ENCODE results near the gene POU6F2. TPM values are rescaled to one million over a fixed set of nuclear protein-coding genes. Genes with fewer than 3 reads are reported as not detected.

Gene POU6F2
- total RNA-seq, 1 donor from 2014 or later = 1.1 TPM

- H3K27ac Mint-ChIP-seq (ENCODE audit: unreplicated experiment) = no peak overlapping the region
- H3K9me3 Mint-ChIP-seq (ENCODE audit: unreplicated experiment) = no peaks in the 10 kb centered on the region
- no peak overlapping the region for H3K4me3 Mint-ChIP-seq (ENCODE audit: unreplicated experiment)
- TF ChIP-seq CTCF (IDR thresholded peaks at IDR 0.05; ENCODE audit: unreplicated experiment) = no peak
- H3K27me3 Mint-ChIP-seq (ENCODE audit: unreplicated experiment) = no peaks in the 10 kb centered on the region
- DNase-seq (ENCODE audit: low spot score) = no peak
- H3K4me1 Mint-ChIP-seq (ENCODE audit: unreplicated experiment) = no peaks in the 10 kb centered on the region
- no peaks in the 10 kb centered on the region for H3K36me3 Mint-ChIP-seq (ENCODE audit: low read depth, unreplicated experiment)
Observed at GRCh38 chr7:39228946-39229345, 251.2 kb downstream of the POU6F2 start.

- no peaks in the 10 kb centered on the region for H3K27me3 Mint-ChIP-seq (ENCODE audit: unreplicated experiment)
- no peaks in the 10 kb centered on the region for H3K4me1 Mint-ChIP-seq (ENCODE audit: unreplicated experiment)
- no peak for TF ChIP-seq CTCF (IDR thresholded peaks at IDR 0.05; ENCODE audit: unreplicated experiment)
- H3K27ac Mint-ChIP-seq (ENCODE audit: unreplicated experiment) = no peak overlapping the region
- DNase-seq (ENCODE audit: low spot score) = no peak
- H3K9me3 Mint-ChIP-seq (ENCODE audit: unreplicated experiment) = no peaks in the 10 kb centered on the region
- H3K4me3 Mint-ChIP-seq (ENCODE audit: unreplicated experiment) = no peak overlapping the region
- no peaks in the 10 kb centered on the region for H3K36me3 Mint-ChIP-seq (ENCODE audit: low read depth, unreplicated experiment)
Observed at GRCh38 chr7:39233851-39234529, 256.3 kb downstream of the POU6F2 start.

GRCh38 chr7:39238234-39238869, 260.6 kb downstream of the POU6F2 start:
- H3K27me3 Mint-ChIP-seq (ENCODE audit: unreplicated experiment) = no peaks in the 10 kb centered on the region
- no peak overlapping the region for H3K27ac Mint-ChIP-seq (ENCODE audit: unreplicated experiment)
- peaks cover 4% of the 10 kb centered on the region for H3K9me3 Mint-ChIP-seq (ENCODE audit: unreplicated experiment)
- H3K4me1 Mint-ChIP-seq (ENCODE audit: unreplicated experiment) = no peaks in the 10 kb centered on the region
- H3K36me3 Mint-ChIP-seq (ENCODE audit: low read depth, unreplicated experiment) = no peaks in the 10 kb centered on the region
- no peak overlapping the region for H3K4me3 Mint-ChIP-seq (ENCODE audit: unreplicated experiment)
- no peak for DNase-seq (ENCODE audit: low spot score)
- TF ChIP-seq CTCF (IDR thresholded peaks at IDR 0.05; ENCODE audit: unreplicated experiment) = no peak

- no peaks in the 10 kb centered on the region for H3K36me3 Mint-ChIP-seq (ENCODE audit: low read depth, unreplicated experiment)
- no peak overlapping the region for H3K27ac Mint-ChIP-seq (ENCODE audit: unreplicated experiment)
- H3K4me1 Mint-ChIP-seq (ENCODE audit: unreplicated experiment) = no peaks in the 10 kb centered on the region
- DNase-seq (ENCODE audit: low spot score) = no peak
- TF ChIP-seq CTCF (IDR thresholded peaks at IDR 0.05; ENCODE audit: unreplicated experiment) = no peak
- no peaks in the 10 kb centered on the region for H3K27me3 Mint-ChIP-seq (ENCODE audit: unreplicated experiment)
- no peak overlapping the region for H3K4me3 Mint-ChIP-seq (ENCODE audit: unreplicated experiment)
- H3K9me3 Mint-ChIP-seq (ENCODE audit: unreplicated experiment) = peaks cover 4% of the 10 kb centered on the region
Observed at GRCh38 chr7:39240864-39241263, 263.2 kb downstream of the POU6F2 start.

- Mint-ChIP-seq H3K36me3 (ENCODE audit: low read depth, unreplicated experiment) (no peaks in the 10 kb centered on the region), H3K27me3 (ENCODE audit: unreplicated experiment) (peaks cover 2% of the 10 kb centered on the region), H3K9me3 (ENCODE audit: unreplicated experiment) (peaks cover 1% of the 10 kb centered on the region), H3K4me1 (ENCODE audit: unreplicated experiment) (no peaks in the 10 kb centered on the region), H3K4me3 (ENCODE audit: unreplicated experiment) (no peak overlapping the region), H3K27ac (ENCODE audit: unreplicated experiment) (no peak overlapping the region)
- no peak for TF ChIP-seq CTCF (IDR thresholded peaks at IDR 0.05; ENCODE audit: unreplicated experiment)
- DNase-seq (ENCODE audit: low spot score) = no peak
Observed at GRCh38 chr7:39247576-39247975, 269.9 kb downstream of the POU6F2 start.
